Type B pancreatic cell (in vitro differentiated cells): ENCODE data around the gene RANBP3. TPM values are rescaled to one million over a fixed set of nuclear protein-coding genes. Genes with fewer than 3 reads are reported as not detected.
"Not testable (repeated sequence)": the region's sequence is repeated elsewhere in the genome, so short reads cannot be mapped to it uniquely, and the experiment has no call there.

ENCODE experiments used
- DNase-seq: peaks from one replicate; pipeline ENCODE4 v3.0.0; 2021; ENCODE audit warnings: mixed read lengths; ENCODE audit not compliant: unreplicated experiment; ENCODE audit errors: extremely low spot score
- H3K27ac Mint-ChIP-seq: 2 replicates; pipeline ENCODE4 v1.8.0; 2021; ENCODE audit warnings: mild to moderate bottlenecking, mixed read lengths
- H3K27me3 Mint-ChIP-seq: 2 replicates; pipeline ENCODE4 v1.8.0; 2021; ENCODE audit warnings: mixed read lengths
- H3K36me3 Mint-ChIP-seq: 2 replicates; pipeline ENCODE4 v1.8.0; 2021; ENCODE audit warnings: mixed read lengths
- H3K4me1 Mint-ChIP-seq: one replicate; pipeline ENCODE4 v1.8.0; 2021; ENCODE audit warnings: mixed read lengths; ENCODE audit not compliant: unreplicated experiment
- H3K4me3 Mint-ChIP-seq: 2 replicates; pipeline ENCODE4 v1.8.0; 2021; ENCODE audit warnings: mild to moderate bottlenecking, mixed read lengths
- H3K9me3 Mint-ChIP-seq: 2 replicates; pipeline ENCODE4 v1.8.0; 2021; ENCODE audit warnings: mixed read lengths
- total RNA-seq: library from RNA; stranded (reverse); gene quantifications from 2 replicates; pipeline ENCODE4 v1.2.1, GENCODE V29; 2021; ENCODE audit warnings: low replicate concordance
- TF ChIP-seq, protein P1 (sequence below): fragments of 200-600 bp; sonication (generic); conservative IDR thresholded peaks from 2 replicates; pipeline ENCODE4 v1.5.0; 2021; ENCODE audit warnings: antibody characterized with exemption, mild to moderate bottlenecking

The RANBP3 gene
- total RNA-seq, 1 donor from 2014 or later = 92.4 TPM

- Mint-ChIP-seq H3K36me3 (no peaks in the 10 kb centered on the region), H3K27me3 (no peaks in the 10 kb centered on the region), H3K27ac (peak overlapping the region; percentile 88), H3K9me3 (no peaks in the 10 kb centered on the region), H3K4me1 (peaks cover 46% of the 10 kb centered on the region), H3K4me3 (peak overlapping the region; percentile 4)
- no peak for DNase-seq
- TF ChIP-seq, protein P1, sequence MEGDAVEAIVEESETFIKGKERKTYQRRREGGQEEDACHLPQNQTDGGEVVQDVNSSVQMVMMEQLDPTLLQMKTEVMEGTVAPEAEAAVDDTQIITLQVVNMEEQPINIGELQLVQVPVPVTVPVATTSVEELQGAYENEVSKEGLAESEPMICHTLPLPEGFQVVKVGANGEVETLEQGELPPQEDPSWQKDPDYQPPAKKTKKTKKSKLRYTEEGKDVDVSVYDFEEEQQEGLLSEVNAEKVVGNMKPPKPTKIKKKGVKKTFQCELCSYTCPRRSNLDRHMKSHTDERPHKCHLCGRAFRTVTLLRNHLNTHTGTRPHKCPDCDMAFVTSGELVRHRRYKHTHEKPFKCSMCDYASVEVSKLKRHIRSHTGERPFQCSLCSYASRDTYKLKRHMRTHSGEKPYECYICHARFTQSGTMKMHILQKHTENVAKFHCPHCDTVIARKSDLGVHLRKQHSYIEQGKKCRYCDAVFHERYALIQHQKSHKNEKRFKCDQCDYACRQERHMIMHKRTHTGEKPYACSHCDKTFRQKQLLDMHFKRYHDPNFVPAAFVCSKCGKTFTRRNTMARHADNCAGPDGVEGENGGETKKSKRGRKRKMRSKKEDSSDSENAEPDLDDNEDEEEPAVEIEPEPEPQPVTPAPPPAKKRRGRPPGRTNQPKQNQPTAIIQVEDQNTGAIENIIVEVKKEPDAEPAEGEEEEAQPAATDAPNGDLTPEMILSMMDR = no peak
Measured at GRCh38 chr19:5966941-5967340, 11.0 kb downstream of the RANBP3 start.

- Mint-ChIP-seq H3K4me3 (peak overlapping the region; percentile 42), H3K9me3 (no peaks in the 10 kb centered on the region), H3K4me1 (peaks cover 49% of the 10 kb centered on the region), H3K27me3 (no peaks in the 10 kb centered on the region), H3K36me3 (no peaks in the 10 kb centered on the region), H3K27ac (peak overlapping the region; percentile 88)
- TF ChIP-seq, protein P1 = no peak
- DNase-seq = no peak
Measured at GRCh38 chr19:5966215-5966614, 11.7 kb downstream of the RANBP3 start.

DNA sequence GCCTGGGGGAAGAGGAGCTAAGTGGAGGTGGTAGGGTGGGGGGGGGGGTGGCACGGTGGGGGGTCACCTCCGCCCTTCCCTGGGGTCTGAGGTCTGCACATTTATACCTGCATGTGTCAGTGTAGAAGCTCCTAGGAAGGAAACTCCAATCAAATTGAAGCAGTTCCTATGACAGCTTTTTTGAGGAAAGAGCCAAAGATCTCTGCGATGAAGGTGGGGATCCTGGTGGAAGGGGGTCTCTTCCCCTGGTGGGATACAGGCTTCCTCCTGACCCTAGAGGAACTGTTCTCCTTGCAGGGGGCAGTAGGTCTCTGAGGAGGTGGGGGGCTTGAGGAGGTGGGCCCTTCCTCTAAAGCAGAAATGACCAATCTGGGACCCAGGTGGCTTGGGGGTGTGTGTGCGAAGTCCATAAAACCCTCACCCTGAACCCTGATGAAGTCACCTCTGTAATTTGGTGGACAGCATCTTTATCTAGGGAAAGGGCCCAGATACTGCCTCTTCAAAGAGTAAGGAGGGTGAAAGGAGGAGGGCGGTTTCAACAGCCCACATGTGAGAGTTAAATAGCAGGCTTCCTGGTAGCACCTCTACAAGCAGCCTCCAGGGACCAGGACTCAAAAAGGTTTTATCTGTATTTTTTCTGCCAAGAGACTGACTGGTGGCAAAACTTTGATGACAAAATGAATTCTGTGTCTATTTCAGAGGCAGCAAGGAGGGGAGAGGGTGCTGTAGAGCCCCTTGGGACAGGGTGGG, 12.9 kb downstream of the RANBP3 start:
- H3K36me3 Mint-ChIP-seq = no peaks in the 10 kb centered on the region
- H3K9me3 Mint-ChIP-seq = no peaks in the 10 kb centered on the region
- H3K4me1 Mint-ChIP-seq = peaks cover 60% of the 10 kb centered on the region
- H3K4me3 Mint-ChIP-seq = no peak overlapping the region
- no peak overlapping the region for H3K27ac Mint-ChIP-seq
- no peak for DNase-seq
- TF ChIP-seq, protein P1 = no peak
- H3K27me3 Mint-ChIP-seq = no peaks in the 10 kb centered on the region

- Mint-ChIP-seq H3K36me3 (no peaks in the 10 kb centered on the region), H3K27me3 (no peaks in the 10 kb centered on the region), H3K4me1 (peaks cover 65% of the 10 kb centered on the region), H3K27ac (no peak overlapping the region), H3K4me3 (no peak overlapping the region), H3K9me3 (no peaks in the 10 kb centered on the region)
- TF ChIP-seq, protein P1 = no peak
- DNase-seq = no peak
Measured at GRCh38 chr19:5963855-5964254, 14.1 kb downstream of the RANBP3 start.

DNA sequence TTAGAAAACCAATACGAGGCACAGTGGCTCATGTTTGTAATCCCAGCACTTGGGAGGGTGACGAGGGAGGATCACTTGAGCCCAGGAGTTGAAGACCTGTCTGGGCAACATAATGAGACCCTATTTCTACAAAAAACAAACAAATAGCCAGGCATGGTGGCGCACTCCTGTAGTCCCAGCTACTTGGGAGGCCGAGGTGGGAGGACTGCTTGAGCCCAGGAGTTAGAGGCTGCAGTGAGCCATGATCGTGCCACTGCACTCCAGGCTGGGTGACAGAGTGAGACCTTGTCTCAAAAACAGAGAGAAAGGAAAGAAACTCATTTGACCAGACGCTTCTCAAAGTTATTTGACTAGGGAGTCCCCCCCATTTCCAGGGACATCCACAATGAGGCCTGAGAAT, 14.7 kb downstream of the RANBP3 start:
- not testable (repeated sequence) for H3K36me3 Mint-ChIP-seq, H3K9me3 Mint-ChIP-seq, H3K27me3 Mint-ChIP-seq, DNase-seq, H3K4me3 Mint-ChIP-seq
- Mint-ChIP-seq H3K27ac (peak overlapping the region; percentile 93), H3K4me1 (peaks cover 60% of the 10 kb centered on the region)

DNA sequence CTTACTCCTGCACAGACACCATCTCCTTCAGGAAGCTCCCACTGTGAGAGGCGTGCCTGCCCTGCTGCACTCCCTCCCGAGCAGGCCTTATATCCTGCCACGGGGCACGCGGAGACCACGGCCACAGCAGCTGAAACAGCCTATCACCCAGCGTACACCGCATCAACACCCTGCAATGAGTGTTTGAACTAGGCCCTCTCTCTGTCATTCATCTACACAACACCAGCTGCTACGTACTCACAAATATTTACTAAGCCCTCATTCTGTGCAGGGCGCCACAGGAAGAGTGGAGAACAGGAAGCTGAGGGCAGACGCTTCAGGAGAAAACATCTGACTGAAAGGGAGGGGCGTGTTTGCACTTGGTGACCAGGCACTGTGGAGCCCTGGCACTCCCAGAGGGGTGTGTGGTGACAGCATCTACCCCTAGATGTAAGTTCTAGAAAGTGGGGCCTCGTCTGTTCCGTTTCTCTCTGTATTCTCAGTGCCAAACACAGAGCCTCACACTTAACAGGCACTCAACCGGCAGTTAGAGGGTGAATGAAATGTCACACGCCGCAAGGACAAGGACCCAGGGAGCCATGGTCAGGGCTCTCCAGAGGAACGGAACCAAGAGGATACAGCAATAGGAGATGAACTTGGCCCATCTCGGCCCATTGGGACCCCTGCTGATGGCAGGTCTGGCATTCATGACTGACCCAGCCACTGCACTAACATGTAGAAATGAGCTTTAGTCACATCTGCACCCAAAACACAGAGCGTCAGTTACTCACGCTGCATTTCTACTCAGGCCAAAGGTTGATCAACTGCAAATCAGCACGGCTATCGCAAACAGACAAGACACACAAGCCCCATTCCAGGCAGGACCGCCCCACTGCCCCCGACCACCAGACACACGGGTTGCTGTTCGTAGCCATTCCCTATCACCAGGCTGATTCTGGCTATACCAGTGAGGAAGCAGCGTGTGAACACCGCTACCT, 15.7 kb downstream of the RANBP3 start:
- H3K27me3 Mint-ChIP-seq = no peaks in the 10 kb centered on the region
- no peak for DNase-seq
- H3K4me3 Mint-ChIP-seq = peak overlapping the region; percentile 44
- H3K27ac Mint-ChIP-seq = peak overlapping the region; percentile 93
- TF ChIP-seq, protein P1 = no peak
- H3K9me3 Mint-ChIP-seq = no peaks in the 10 kb centered on the region
- peaks cover 64% of the 10 kb centered on the region for H3K4me1 Mint-ChIP-seq
- no peaks in the 10 kb centered on the region for H3K36me3 Mint-ChIP-seq

- not testable (repeated sequence) for H3K36me3 Mint-ChIP-seq, H3K9me3 Mint-ChIP-seq, H3K27me3 Mint-ChIP-seq, DNase-seq
- Mint-ChIP-seq H3K4me1 (peaks cover 68% of the 10 kb centered on the region), H3K27ac (peak overlapping the region; percentile 93), H3K4me3 (peak overlapping the region; percentile 44)
Measured at GRCh38 chr19:5961641-5961968, 16.3 kb downstream of the RANBP3 start.
